GM12874 (cell line): ENCODE measurements around the gene ARL6IP6.

ENCODE experiments used
- CTCF ChIP-seq: IDR thresholded peaks from 2 replicates; pipeline ENCODE4 v1.5.1; 2011; ENCODE audit warnings: low read depth, mild to moderate bottlenecking, control low read depth, low read length, moderate library complexity; ENCODE audit not compliant: insufficient read depth

The ARL6IP6 gene

GRCh38 chr2:152792974-152793373 lies 74.6 kb downstream of the ARL6IP6 start:
- no peak for TF ChIP-seq CTCF

- TF ChIP-seq CTCF = no peak
Measured at GRCh38 chr2:152796941-152797340, 78.5 kb downstream of the ARL6IP6 start.

GRCh38 chr2:152804687-152805408 lies 86.4 kb downstream of the ARL6IP6 start:
- TF ChIP-seq CTCF = no peak

- TF ChIP-seq CTCF = no peak
Measured at GRCh38 chr2:152811916-152812315, 93.5 kb downstream of the ARL6IP6 start.
